HG02588 (cell line): ENCODE measurements around the gene NUDT19.

ENCODE experiments used
- ATAC-seq: cut with Tn5 transposase; IDR thresholded peaks from one replicate; pipeline ENCODE4 v1.9.1; 2021; ENCODE audit warnings: mild to moderate bottlenecking, moderate library complexity; ENCODE audit not compliant: unreplicated experiment

Gene NUDT19

DNA sequence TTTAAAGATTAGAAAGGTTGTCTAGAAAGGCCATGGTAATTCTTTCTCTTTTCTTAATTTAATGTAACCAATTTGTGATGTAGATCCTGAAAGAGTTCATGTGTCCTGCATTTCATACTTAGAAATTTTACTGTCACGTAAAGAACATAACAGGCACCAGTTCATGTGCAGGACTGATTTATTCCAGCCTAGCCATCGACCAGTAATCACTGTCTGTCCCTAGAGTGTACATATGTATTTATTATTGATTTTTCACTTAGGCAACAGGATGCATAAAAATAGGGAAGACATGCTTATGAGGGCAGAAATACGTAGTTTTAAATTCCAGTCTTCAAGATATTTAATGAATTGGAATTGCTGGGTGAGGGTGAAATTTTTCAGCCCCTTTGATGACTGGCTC, 65.6 kb downstream of the NUDT19 start:
- ATAC-seq, result no peak
